ENCODE results near the gene CUL1.
"Not testable (repeated sequence)": the region's sequence is repeated elsewhere in the genome, so short reads cannot be mapped to it uniquely, and the experiment has no call there.

The CUL1 gene

DNA sequence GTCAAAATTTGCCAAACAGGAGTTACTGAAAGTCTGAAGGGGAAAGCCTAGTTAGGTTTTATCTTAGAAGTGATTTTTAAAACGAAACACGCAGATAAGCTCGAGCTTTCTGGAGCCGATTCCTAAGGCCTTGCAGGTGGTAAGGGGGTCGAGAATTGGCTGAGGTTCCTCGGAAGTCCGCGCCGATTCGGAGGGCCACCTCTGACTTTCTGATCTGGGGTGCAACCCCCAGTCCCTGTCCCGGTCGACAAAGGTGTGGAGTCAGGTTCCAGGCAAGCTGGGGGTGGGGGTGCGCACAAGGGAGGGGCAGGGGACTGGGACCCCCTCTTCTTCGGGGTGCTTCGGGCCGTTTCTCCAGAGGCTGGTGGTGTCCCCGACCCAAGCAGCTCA is 701 bp upstream of the CUL1 start:
- no peak for DNase-seq

DNA sequence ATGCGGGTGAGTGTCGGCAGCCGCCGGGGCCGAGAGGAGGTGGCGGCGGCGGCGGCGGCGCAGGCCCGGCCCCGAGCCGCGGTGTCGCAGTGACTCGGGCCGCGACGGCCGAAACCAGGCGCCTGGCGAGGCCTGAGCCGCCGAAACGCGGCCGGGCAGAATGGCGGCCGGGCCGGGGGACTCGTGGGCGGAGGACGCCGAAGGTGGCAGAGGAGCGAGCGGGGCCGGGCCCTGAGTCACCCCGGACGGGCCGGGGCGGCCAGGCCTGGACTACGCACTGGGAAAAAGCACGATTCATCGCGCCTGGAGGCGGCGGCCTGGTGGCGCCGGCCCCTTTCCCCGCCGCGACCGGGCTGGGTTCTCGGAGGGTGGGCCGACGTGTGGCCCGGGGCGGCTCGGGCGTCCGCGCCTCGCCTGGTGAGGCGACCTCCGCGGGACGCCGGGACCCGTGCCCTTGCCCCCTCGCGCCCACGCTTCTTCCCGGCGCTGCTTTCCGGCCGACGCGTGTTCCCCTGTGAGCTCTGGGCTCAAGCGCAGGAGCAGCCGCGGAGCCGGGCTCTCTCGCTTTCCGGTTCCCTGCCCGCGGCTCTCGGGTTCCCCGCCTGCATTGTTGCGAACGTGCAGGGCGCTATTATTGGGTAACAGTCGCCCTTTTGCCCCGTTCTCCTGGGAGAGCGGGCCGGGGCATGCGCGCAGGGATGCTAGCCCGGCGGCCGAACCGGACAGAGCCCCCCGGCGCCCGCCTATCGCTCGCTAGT is 500 bp downstream of the CUL1 start:
- no peak for DNase-seq

DNA sequence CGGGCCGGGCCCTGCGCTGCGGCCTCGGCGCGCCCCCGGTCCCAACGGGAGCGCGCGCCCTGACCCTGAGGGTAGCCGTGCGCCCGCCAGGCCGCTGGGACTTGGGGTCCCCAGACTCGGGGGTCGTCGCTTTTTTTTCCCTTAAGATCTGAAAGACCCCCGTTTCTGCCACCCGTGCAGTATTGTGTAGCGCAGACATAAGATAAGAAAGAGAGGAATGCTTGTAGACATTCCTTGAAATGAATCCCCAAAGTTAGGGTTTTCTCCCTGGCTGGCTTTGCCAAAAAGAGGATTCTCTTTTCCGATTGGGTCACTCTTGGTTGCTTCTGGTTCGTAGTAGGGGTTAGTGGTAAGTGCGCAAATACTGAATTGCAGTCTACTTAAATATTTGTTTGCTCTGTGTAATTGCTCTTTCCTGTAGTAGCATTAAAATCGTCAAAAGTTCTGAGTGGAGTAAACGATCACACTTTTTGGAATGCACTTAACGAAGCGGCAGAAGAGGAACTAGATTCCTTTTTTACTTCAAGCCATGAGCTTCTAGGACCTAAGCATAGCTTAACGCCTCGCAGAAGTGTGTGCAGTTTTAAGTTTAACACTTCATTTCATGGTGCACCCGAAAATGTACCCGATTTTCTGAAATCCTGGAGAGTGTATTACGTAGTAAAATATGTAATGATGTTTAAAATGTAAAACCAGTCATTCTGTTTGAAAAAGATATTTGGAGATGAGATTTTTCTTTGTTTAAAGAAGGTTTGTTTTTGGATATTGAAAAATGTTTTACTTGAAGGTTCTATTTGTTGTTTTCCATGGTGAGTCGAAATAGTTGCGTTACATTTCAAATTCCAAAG is 1.3 kb downstream of the CUL1 start:
- no peak for DNase-seq

DNA sequence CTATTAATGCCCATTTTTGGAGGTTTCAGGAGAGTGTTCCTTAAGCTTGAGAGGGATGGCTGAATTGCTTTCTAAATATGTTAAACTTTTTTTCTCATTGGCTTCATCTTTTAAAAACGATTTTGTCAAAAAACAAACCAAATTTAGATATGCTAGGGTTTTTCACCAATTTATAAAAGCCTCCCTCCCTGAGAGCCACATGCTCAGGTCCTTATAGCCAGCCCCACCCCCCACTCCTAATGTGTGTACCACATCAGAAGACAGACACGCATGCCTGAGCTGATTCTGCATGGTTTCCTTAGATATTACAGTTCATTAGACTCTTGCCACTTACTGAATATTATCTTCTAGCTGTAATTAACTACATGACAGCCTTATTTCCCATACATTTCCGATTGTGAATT is 2.0 kb downstream of the CUL1 start:
- peak; percentile 38 for DNase-seq

DNA sequence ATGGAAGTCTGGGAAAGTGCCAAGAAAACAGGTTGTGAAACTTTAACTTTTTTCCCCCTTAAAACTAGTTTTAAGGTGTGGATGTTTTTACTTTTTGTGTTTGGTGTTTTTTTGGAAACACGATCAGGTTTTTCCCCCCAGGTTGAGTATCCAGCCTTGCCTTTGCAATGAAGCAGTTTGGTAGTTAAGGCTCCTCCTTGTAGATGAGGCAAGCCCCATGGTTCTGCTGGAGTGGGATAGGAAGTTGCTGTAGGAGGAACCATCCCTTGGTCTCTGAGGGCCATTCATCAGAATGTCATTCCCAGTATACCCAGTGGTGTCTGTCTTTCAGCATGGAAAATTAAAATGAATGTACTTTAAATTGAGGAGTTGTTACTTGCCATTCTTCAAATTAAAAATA is 2.7 kb downstream of the CUL1 start:
- no peak for DNase-seq

DNA sequence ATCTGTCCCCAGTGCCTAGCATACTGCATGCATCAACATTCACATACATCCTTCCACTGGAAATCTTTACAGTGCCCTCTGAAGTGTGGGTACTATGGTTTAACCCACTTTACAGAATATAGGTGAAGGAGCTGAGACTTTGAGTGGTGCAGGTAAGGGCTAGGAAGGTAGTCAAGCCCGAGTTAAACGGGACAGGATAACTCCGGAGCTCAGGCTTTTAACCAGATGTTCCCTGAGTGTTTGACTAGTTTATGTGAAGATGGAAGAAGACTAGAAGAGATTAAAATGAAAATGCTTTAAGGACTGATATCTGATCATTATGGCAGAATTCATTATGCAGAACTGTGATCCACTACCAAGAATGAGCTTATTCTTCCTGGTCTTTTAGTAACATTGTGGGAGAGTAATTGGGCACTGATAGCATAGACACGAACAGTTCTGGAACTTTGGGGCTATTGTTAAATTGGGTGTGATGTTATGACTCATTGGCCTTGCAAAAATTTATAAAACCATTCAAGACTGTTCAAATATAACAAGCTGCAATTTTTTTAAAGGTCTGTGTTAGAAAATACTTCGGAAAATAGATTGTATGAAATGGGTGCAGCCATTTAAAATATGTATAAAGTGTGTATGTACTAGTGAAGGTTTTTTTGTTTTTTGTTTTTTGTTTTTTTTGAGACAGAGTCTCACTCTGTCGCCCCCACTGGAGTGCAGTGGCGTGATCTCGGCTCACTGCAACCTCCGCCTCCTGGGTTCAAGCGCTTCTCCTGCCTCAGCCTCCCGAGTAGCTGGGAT is 4.4 kb downstream of the CUL1 start:
- no peak for DNase-seq

DNA sequence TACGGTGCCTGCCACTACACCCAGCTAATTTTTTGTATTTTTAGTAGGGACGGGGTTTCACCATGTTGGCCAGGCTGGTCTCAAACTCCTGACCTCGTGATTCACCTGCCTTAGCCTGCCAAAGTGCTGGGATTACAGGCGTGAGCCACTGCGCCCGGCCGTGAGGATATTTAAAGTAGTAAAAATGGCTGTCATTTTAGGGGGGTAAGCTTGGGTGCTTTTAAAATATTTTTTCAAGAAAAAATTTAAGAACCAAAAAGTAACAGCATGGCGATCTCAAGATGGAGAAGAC is 4.9 kb downstream of the CUL1 start:
- DNase-seq: not testable (repeated sequence)

DNA sequence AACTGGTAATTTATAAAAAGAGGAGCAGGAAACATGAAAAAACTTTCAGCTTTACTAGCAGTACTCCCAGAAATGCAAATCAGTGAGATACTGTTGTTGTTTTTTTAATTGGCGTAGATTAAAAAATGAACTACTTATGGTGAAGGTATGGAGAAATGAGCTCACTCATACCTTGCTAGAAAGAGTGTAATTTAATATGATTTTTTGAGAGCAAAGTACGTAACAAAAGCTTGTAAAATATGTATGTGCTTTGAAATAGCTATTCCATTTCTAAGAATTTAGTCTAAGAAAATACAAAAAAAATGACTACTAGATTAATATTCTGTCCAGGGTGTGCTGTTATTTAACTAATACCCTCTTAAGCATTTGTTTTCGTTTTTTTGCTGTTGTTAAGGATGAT is 5.5 kb downstream of the CUL1 start:
- no peak for DNase-seq

DNA sequence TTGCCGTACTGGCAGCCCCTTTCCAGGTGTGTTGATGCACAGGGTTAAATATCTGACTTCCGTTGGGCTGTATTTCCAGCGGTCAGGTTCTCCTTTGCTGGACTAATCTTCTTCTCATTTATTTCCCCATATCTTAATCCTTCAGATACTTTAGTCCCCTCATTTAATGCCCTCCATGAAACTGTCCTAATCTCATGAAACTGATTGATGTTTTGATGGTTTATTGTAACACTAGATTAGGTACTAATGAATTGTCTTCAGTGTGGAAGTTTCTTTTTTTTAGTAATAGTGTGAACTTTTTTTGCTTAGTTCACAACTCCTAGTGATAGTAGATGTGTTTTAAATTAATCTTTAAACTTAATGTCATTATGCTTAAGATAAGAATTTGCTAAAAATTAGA is 6.3 kb downstream of the CUL1 start:
- DNase-seq: no peak

DNA sequence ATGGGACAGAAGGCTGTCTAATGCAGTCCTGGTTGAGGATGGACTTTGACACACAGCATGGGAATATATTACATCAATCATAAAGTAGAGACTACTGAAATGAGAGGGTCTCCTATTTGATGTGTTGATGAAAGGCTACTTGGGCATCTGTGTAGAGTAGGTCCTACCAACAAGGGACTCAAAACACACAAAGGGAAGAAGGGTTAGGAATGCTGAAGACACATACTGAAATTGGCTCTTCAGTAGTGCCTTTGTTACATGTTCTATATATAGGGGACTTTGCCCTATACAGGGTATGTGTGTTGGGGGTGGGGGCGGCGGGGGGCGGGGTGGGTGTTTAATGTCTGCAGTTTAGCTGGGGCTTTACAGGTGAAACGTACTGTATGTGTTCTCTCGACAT is 7.7 kb downstream of the CUL1 start:
- no peak for DNase-seq

DNA sequence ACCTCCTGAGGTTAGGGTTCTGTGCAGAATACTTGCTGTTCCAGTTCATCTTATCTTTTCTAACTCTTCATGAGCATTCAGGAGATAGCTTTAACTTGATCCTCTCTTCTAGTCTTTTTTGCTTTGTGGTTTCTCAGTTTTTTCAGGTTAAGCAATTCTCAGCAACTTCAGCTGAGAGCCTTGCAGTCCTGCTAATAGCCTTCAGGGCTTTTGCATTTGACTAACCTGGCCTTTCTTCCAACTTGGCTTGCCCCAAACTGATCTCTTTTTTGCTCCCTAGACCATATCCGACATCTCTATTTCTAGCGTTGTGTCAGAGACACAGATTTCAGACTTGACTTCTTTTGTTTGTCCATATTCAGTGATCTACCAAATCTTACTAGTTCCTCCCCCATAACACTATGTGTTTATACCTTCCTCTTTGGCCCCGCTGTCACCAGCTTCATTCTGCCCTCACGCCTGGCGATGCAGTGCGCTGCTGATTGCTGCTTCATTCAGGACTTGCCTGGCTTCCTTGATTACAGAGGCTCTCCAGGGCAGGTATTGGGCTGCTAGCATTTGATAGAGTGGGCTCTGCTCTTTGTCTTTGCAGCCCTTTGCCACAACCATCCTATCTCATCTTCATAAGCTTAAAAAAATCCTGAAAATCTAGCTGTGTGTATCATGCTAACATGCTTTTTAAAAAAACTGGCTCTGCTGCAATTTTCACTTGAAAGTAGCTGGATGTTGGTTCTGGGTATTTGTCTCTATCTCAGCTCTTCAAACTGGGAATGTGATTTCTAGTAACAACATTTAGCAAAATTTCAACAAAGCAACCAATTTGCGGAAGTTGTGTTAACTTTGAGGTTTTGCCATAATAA is 9.6 kb downstream of the CUL1 start:
- no peak for DNase-seq

DNA sequence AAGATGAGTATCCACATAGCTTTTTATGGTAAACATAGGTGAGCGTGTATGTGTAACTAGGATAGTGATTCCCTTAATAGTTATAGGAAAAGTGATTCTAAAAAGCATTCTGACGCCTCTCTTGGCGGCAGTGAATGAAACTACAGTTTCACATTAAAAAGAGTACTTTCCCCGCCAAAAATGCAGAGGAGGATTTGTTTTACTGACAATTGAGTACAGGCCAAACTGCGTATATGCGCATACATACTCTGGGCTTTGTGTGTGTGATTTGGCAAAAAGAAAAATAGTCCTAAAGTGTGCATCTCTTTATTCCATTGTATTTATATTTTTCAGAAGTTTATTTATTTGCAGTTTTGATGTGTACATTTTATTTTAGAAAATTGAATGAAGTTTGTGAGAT is 10.3 kb downstream of the CUL1 start:
- DNase-seq: no peak

DNA sequence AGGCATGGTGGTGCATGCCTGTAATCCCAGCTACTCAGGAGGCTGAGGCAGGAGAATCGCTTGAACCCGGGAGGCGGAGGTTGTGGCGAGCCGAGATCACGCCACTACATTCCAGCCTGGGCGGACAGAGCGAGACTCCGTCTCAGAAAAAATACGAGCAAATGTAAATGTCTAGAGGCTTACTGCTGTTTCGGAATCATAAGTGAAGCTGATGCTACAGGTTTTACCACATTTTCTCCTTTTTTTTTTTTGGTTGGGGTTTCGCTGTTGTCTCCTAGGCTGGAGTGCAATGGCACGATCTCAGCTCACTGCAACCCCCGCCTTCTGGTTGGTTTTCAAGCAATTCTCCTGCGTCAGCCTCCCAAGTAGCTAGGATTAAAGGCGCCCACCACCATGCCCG is 11.7 kb downstream of the CUL1 start:
- DNase-seq: not testable (repeated sequence)

DNA sequence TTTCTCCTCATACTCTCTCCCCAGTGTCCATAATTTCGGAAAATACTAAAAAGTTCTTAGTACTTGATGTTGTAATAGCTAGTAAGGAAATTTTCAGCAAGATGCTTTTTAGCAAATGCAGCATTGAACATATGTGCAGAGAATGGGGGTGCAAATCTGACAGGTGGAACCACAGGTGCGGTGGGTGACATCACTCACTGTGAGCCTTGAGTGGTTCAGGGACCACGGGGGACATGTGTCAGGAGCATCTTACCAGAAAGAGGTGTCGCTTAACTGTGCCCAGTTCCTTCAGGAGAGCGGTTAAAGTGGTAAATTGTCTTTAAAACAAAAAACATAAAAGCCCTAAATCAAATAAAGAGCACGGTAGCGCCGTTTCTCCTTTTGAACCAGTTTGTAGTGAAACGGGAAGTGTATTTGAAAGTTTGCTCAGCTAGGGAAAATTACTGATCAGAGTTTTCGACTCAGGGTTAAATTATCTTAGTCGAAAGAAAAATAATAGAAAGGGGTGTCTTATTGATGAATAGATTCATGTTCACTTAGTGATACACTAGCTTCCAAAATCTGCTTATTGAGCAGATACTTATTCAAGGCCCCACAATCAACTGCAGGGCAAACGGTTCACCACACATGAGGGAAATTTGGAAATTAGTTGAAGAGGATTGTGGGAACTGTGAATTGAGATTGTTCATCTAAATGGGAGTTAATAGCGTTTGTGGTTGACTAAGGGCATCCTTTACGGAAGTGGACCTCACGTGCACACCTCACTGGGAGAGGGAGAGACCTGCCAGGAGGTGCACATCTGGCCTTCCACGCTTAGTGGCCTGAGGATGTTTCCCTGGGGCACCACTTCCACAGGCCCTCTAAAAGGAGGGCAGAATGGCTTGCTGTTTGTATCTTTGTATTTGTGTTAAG is 12.7 kb downstream of the CUL1 start:
- DNase-seq: no peak

DNA sequence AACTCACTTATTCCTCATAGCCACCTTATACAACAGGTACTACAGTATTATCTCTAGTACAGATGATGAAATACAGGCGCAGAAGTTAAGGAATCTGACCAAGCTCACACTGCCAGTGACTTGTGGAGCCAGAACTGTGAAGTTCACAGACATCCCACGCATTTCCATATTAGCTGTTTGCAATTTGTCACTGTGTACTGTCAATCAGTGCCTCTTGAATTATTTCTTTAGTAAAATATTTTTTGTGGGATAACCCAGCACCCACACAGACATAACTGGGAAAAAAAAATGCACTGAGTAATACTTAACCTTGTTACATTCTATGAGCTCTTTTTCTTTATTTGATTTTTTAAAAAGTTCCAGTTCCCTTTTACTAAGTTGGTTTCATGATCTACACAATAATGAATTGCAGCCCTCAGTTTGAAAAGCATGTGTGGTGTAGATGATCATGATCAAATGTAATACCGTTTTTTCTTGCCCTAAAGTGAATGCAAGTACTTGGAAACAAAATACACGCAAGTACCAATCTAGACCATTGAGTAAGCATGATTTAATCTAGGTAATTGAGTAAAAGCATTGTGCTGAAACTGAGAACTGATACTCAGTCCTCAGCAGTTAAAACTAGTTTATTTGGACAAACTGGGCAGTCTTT is 14.1 kb downstream of the CUL1 start:
- DNase-seq: no peak

DNA sequence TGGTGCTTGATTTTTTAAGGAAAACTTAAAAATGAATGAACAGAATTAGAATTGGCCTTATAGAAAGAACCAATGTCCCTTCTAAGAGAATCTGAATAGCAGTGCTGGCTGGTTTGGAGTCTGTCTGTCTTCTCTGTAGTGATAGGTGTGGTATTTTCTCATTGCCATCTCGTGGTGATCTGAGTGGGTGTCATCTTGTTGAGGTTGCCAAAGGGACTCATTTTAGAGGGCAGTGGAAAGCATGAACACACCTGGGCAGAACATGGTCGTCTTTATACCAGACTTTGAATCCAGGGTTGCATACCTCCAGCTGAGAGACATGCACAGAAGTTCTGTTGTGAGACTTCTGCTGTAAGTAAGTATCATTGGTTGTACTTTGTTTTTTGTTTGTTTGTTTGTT is 15.8 kb downstream of the CUL1 start:
- DNase-seq: no peak

DNA sequence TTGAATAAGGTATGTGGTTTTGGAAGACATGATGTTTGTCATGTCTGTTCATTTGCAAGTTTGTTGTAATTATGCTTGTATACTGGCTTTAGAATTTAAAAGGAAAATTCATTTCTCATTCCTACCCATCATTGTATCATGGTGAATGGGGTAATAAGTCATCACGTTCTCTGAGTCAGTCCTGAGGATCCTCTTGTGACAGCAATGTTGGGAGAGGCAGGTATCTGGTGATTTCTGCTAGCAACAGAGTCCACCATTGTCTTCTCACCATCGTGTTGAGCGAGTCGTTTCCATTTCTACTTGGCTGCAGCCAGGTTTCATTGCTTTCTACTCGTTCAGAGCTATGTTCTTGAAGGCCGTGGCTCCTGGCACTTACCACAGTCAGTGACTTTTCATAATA is 16.3 kb downstream of the CUL1 start:
- no peak for DNase-seq

DNA sequence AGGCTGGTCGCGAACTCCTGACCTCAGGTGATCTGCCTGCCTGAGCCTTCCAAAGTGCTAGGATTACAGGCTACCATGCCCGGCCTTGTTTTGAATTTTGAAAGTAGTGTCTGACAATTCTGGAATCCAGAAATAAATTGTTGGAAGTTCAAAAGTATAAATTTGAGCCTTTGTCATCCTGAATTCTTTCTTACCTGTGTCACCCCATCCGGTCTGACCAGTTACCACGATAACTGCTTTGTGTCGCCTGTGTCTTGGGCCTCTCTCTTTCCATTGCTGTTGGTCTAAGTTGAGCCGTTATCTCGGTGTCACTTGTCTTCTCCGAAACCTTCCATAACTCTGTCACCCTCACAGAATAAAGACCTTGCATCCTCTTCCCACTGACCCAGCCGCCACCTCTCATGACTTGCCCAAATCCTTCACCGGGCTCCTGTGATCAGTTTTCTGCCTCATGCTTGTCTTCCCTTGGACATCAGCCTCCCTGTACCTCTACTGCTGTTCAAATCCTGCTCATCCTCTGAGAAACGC is 18.6 kb downstream of the CUL1 start:
- no peak for DNase-seq

DNA sequence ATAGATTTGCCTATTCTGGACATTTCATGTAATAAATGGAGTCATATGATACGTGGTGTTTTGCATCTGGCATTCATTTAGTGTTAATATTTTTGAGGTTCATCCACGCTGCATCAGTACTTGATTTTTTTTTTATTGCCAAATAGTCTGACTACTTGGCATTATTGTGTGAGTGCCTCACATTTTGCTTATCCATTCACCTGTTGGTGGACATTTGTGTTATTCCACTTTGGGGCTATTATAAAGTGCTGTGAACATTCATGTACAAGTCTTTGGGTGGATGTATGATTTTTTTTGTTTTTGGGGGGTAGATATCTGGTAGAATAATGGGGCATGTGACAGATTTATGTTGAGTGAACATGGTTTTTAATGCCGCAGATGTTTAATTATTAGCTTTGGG is 19.7 kb downstream of the CUL1 start:
- no peak for DNase-seq

DNA sequence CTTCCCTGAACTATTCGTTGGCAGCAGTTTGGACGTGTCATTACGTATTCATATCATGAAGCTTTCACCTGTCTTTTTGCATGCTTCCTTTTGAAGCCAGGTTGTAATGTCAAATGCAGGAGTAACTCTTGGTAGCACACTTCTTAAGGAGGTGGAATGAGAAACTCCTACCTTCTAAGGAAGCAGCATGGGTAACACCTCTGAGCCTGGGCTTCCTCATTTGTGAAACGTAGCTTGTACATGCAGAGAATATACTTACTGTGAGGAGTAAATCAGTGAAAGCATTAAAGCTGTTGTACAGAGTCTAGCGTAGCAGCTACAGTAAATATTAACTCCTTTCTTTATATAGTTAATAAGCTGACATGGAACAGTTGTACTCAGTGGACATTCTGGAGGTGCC is 21.1 kb downstream of the CUL1 start:
- no peak for DNase-seq

DNA sequence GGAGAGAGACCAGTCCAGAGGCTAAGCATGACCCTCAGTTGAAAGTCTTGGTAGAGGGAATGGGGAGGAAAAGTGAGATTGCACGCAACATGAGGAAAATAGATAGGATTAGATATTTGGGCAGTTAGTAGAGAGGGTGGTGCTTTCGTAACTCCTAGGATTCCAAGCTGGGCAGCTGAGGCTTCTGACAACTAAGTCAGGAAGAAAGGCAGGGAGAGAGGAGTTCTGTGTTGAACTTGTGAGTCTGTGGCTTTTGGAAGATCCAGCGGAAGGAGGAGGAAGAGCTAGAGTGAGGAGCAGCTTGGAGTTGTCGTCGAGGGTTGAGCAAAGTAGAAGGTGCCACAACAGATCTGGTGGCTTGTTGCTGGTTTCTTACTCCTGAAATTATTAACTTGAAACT is 21.8 kb downstream of the CUL1 start:
- DNase-seq: no peak

Measured in activated T-cell treated with anti-CD3 and anti-CD28 coated beads, Interleukin-2, amount 50 U/mL, for 1 hour (primary cell).